SJCRH30 (cell line): ENCODE data around the gene DDRGK1. TPM values are rescaled to one million over a fixed set of nuclear protein-coding genes. Genes with fewer than 3 reads are reported as not detected.
"Not testable (repeated sequence)": the region's sequence is repeated elsewhere in the genome, so short reads cannot be mapped to it uniquely, and the experiment has no call there.

Experiments
- DNase-seq, 2 experiments: peaks; one replicate each; pipeline ENCODE4 v3.0.0-alpha.2; 2015 to 2020
- H3K27ac ChIP-seq: fragments of 250-450 bp; sonication (Bioruptor Pico); 2 replicates; pipeline ENCODE4 v1.5.1; 2020; ENCODE audit warnings: mild to moderate bottlenecking, moderate library complexity
- H3K27me3 ChIP-seq: fragments of 250-450 bp; sonication (Bioruptor Pico); 2 replicates; pipeline ENCODE4 v1.5.1; 2020; ENCODE audit warnings: mild to moderate bottlenecking, moderate library complexity
- H3K36me3 ChIP-seq: fragments of 250-450 bp; sonication (Bioruptor Pico); 2 replicates; pipeline ENCODE4 v1.5.1; 2020; ENCODE audit warnings: mild to moderate bottlenecking, moderate library complexity
- H3K4me1 ChIP-seq: fragments of 250-450 bp; sonication (Bioruptor Pico); 2 replicates; pipeline ENCODE4 v1.5.1; 2020; ENCODE audit warnings: mild to moderate bottlenecking, moderate library complexity
- H3K4me3 ChIP-seq: fragments of 250-450 bp; sonication (Bioruptor Pico); 2 replicates; pipeline ENCODE4 v1.5.1; 2020; ENCODE audit warnings: mild to moderate bottlenecking, moderate library complexity
- H3K9me3 ChIP-seq: fragments of 250-450 bp; sonication (Bioruptor Pico); replicated peaks from 2 replicates; pipeline ENCODE4 v1.5.1; 2020; ENCODE audit warnings: mild to moderate bottlenecking, moderate library complexity
- total RNA-seq: library from RNA; depleted of rRNA; stranded (reverse); fragments of >200 nt; shearing (Covaris generic); gene quantifications from 2 replicates; pipeline ENCODE4 v1.2.3, GENCODE V29; 2014

DDRGK1 gene
- total RNA-seq, 1 experiment from 2014 or later = 15.5 TPM

GRCh38 chr20:3189561-3190131 lies 14.8 kb downstream of the DDRGK1 start:
- DNase-seq = no peak
- Histone ChIP-seq H3K4me1 (no peaks in the 10 kb centered on the region), H3K27me3 (no peaks in the 10 kb centered on the region), H3K27ac (no peak overlapping the region), H3K36me3 (peaks cover 3% of the 10 kb centered on the region; the same call in 1 of the 2 replicates), H3K4me3 (no peak overlapping the region), H3K9me3 (no peaks in the 10 kb centered on the region)

GRCh38 chr20:3188823-3189413 lies 15.6 kb downstream of the DDRGK1 start:
- DNase-seq = no peak
- Histone ChIP-seq H3K27ac (no peak overlapping the region), H3K4me3 (no peak overlapping the region), H3K27me3 (no peaks in the 10 kb centered on the region), H3K4me1 (no peaks in the 10 kb centered on the region; the same call in 1 of the 2 replicates), H3K36me3 (no peaks in the 10 kb centered on the region), H3K9me3 (no peaks in the 10 kb centered on the region)

GRCh38 chr20:3187861-3188260 lies 16.6 kb downstream of the DDRGK1 start:
- not testable (repeated sequence) for H3K27me3 ChIP-seq, H3K36me3 ChIP-seq, H3K4me1 ChIP-seq, H3K27ac ChIP-seq, H3K4me3 ChIP-seq, DNase-seq, H3K9me3 ChIP-seq

GRCh38 chr20:3183896-3184612 lies 20.4 kb downstream of the DDRGK1 start:
- Histone ChIP-seq H3K4me1 (no peaks in the 10 kb centered on the region; the same call in 1 of the 2 replicates), H3K9me3 (no peaks in the 10 kb centered on the region), H3K36me3 (no peaks in the 10 kb centered on the region), H3K27ac (no peak overlapping the region), H3K4me3 (no peak overlapping the region), H3K27me3 (no peaks in the 10 kb centered on the region)
- no peak for DNase-seq

- not testable (repeated sequence) for H3K27me3 ChIP-seq, H3K36me3 ChIP-seq, H3K27ac ChIP-seq, H3K9me3 ChIP-seq, DNase-seq, H3K4me1 ChIP-seq, H3K4me3 ChIP-seq
Observed at GRCh38 chr20:3182429-3182828, 22.1 kb downstream of the DDRGK1 start.

- Histone ChIP-seq H3K9me3 (no peaks in the 10 kb centered on the region), H3K4me1 (no peaks in the 10 kb centered on the region; the same call in 1 of the 2 replicates), H3K27ac (no peak overlapping the region), H3K4me3 (no peak overlapping the region), H3K36me3 (no peaks in the 10 kb centered on the region), H3K27me3 (no peaks in the 10 kb centered on the region)
- DNase-seq = no peak
Observed at GRCh38 chr20:3181270-3181669, 23.2 kb downstream of the DDRGK1 start.

- Histone ChIP-seq H3K36me3 (no peaks in the 10 kb centered on the region), H3K27me3 (no peaks in the 10 kb centered on the region), H3K4me1 (peaks cover 2% of the 10 kb centered on the region), H3K9me3 (no peaks in the 10 kb centered on the region), H3K4me3 (no peak overlapping the region), H3K27ac (no peak overlapping the region)
- DNase-seq = no peak
Observed at GRCh38 chr20:3180319-3180718, 24.2 kb downstream of the DDRGK1 start.

GRCh38 chr20:3177746-3178485 lies 26.6 kb downstream of the DDRGK1 start:
- Histone ChIP-seq H3K4me3 (no peak overlapping the region), H3K36me3 (no peaks in the 10 kb centered on the region), H3K4me1 (peaks cover 8% of the 10 kb centered on the region), H3K27ac (no peak overlapping the region), H3K9me3 (no peaks in the 10 kb centered on the region), H3K27me3 (no peaks in the 10 kb centered on the region)
- DNase-seq = no peak

- Histone ChIP-seq H3K27ac (no peak overlapping the region), H3K4me3 (no peak overlapping the region), H3K27me3 (no peaks in the 10 kb centered on the region)
Observed at GRCh38 chr20:3175270-3175669, 29.2 kb downstream of the DDRGK1 start.

GRCh38 chr20:3174442-3175261 lies 29.8 kb downstream of the DDRGK1 start:
- Histone ChIP-seq H3K4me1 (peaks cover 8% of the 10 kb centered on the region), H3K27me3 (no peaks in the 10 kb centered on the region), H3K27ac (no peak overlapping the region), H3K9me3 (no peaks in the 10 kb centered on the region), H3K4me3 (peak overlapping the region; percentile 89), H3K36me3 (no peaks in the 10 kb centered on the region)
- peak in 1 of 2 experiments; percentile 46 for DNase-seq

More at GRCh38 chr20:3175270-3175669, 29.2 kb downstream of the DDRGK1 start:
- H3K36me3 ChIP-seq = no peaks in the 10 kb centered on the region
- DNase-seq = no peak
- H3K9me3 ChIP-seq = no peaks in the 10 kb centered on the region
- peaks cover 8% of the 10 kb centered on the region for H3K4me1 ChIP-seq

GRCh38 chr20:3173610-3174441 lies 30.7 kb downstream of the DDRGK1 start:
- Histone ChIP-seq H3K27ac (no peak overlapping the region), H3K4me3 (peak overlapping the region; percentile 89), H3K9me3 (no peaks in the 10 kb centered on the region), H3K27me3 (no peaks in the 10 kb centered on the region), H3K4me1 (peaks cover 8% of the 10 kb centered on the region), H3K36me3 (no peaks in the 10 kb centered on the region)
- DNase-seq = peak; percentile 89 to 91

GRCh38 chr20:3172933-3173609 lies 31.4 kb downstream of the DDRGK1 start, which contains the start of gene LZTS3:
LZTS3 (minus strand) TSS chr20:3173549; CDS start chr20:3167163, 6,386 bp downstream.
- no peaks in the 10 kb centered on the region for H3K9me3 ChIP-seq
- peak within 1 kb of the TSS; percentile 89 for H3K4me3 ChIP-seq
- peak; percentile 88 to 89 for DNase-seq
- no peaks in the 10 kb centered on the region for H3K27me3 ChIP-seq
- no peaks in the 10 kb centered on the region for H3K36me3 ChIP-seq
- H3K27ac ChIP-seq = peak within 1 kb of the TSS; percentile 54
- H3K4me1 ChIP-seq = peaks cover 8% of the 10 kb centered on the region
